Mammary epithelial cell (primary cell): ENCODE measurements around the gene HTR3E.

Experiments
- EZH2 ChIP-seq: IDR thresholded peaks from 2 replicates; pipeline ENCODE4 v1.6.1; 2012; ENCODE audit warnings: low read length, inconsistent platforms, borderline replicate concordance
- TF ChIP-seq, protein P1 (sequence below), 2 donors: IDR thresholded peaks in 1 of 2; conservative IDR thresholded peaks in 1 of 2; 2 replicates each; pipeline ENCODE4 v1.5.1; 2011 to 2012; ENCODE audit warnings: inconsistent platforms in 2 of 2, low read length in 2 of 2, mild to moderate bottlenecking in 2 of 2, control low read depth in 1 of 2, low read depth in 1 of 2; ENCODE audit not compliant: insufficient read depth in 1 of 2; ENCODE audit errors: extremely low read depth in 1 of 2

DNA sequence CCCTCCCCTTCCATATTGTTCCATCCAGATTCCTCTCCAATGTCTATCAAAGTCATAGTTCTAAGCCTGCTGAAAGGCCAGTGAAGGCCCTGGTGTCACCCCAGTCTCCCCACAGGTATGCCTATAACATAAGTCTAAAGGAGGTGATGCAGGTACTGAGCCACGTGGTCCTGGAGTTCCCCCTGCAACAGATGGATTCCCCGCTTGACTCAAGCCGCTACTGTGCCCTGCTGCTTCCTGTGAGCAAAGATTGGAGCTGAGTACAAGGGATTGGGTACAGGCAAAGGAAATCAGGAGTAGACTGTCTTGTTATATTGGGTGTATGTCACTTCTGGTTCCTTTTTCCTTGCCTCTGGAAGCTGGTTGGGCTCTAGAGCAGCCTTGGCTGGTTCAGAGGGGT lies 46.5 kb downstream of the HTR3E start:
- TF ChIP-seq, protein P1, sequence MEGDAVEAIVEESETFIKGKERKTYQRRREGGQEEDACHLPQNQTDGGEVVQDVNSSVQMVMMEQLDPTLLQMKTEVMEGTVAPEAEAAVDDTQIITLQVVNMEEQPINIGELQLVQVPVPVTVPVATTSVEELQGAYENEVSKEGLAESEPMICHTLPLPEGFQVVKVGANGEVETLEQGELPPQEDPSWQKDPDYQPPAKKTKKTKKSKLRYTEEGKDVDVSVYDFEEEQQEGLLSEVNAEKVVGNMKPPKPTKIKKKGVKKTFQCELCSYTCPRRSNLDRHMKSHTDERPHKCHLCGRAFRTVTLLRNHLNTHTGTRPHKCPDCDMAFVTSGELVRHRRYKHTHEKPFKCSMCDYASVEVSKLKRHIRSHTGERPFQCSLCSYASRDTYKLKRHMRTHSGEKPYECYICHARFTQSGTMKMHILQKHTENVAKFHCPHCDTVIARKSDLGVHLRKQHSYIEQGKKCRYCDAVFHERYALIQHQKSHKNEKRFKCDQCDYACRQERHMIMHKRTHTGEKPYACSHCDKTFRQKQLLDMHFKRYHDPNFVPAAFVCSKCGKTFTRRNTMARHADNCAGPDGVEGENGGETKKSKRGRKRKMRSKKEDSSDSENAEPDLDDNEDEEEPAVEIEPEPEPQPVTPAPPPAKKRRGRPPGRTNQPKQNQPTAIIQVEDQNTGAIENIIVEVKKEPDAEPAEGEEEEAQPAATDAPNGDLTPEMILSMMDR (conservative IDR thresholded peaks at IDR 0.05 in 1 of 2, IDR thresholded peaks at IDR 0.05 in 1 of 2; ENCODE audit: extremely low read depth in 1 of 2, insufficient read depth in 1 of 2, low read depth in 1 of 2, low read length in 2 of 2): no peak
- TF ChIP-seq EZH2: no peak
